HepG2 (cell line): Measurements from ENCODE around the gene PUS1. TPM values are rescaled to one million over a fixed set of nuclear protein-coding genes. Genes with fewer than 3 reads are reported as not detected.

Source experiments
- ELF3 ChIP-seq: IDR thresholded peaks from 2 replicates; pipeline ENCODE4 v1.6.1; 2016; ENCODE audit warnings: missing genetic modification reagents, missing compliant biosample characterization
- FOXM1 ChIP-seq: sonication (generic); formaldehyde crosslinking; IDR thresholded peaks from 2 replicates; pipeline ENCODE4 v1.5.0; 2020; ENCODE audit warnings: missing genetic modification reagents
- HES4 ChIP-seq: sonication (generic); formaldehyde crosslinking; IDR thresholded peaks from 2 replicates; pipeline ENCODE4 v1.9.0; 2021; ENCODE audit warnings: mild to moderate bottlenecking, missing genetic modification reagents, borderline replicate concordance
- KDM1A ChIP-seq: IDR thresholded peaks from 2 replicates; pipeline ENCODE4 v1.6.1; 2016; ENCODE audit warnings: missing compliant biosample characterization
- KDM6A ChIP-seq: IDR thresholded peaks from 2 replicates; pipeline ENCODE4 v1.6.1; 2016; ENCODE audit warnings: low read depth
- NCOA2 ChIP-seq: sonication (generic); formaldehyde crosslinking; IDR thresholded peaks from 2 replicates; pipeline ENCODE4 v1.8.0; 2022; ENCODE audit warnings: inconsistent platforms
- NFE2 ChIP-seq: sonication (generic); formaldehyde crosslinking; IDR thresholded peaks from 2 replicates; pipeline ENCODE4 v1.4.0; 2020; ENCODE audit warnings: missing genetic modification reagents
- ONECUT2 ChIP-seq: sonication (generic); formaldehyde crosslinking; IDR thresholded peaks from 2 replicates; pipeline ENCODE4 v1.4.0; 2020; ENCODE audit warnings: missing genetic modification reagents
- PTBP1 ChIP-seq: fragments of 200-400 bp; formaldehyde crosslinking; IDR thresholded peaks from 2 replicates; pipeline ENCODE4 v1.6.1; 2018; ENCODE audit warnings: low read length, low read depth; ENCODE audit not compliant: poor library complexity, severe bottlenecking
- SALL1 ChIP-seq: sonication (generic); formaldehyde crosslinking; IDR thresholded peaks from 2 replicates; pipeline ENCODE4 v1.8.0; 2022; ENCODE audit warnings: mild to moderate bottlenecking, missing genetic modification reagents
- ZNF24 ChIP-seq: fragments of 450-650 bp; IDR thresholded peaks from 2 replicates; pipeline ENCODE4 v1.6.1; 2017; ENCODE audit warnings: antibody characterized with exemption, mild to moderate bottlenecking
- ZNF549 ChIP-seq: sonication (generic); formaldehyde crosslinking; IDR thresholded peaks from 2 replicates; pipeline ENCODE4 v1.5.0; 2020; ENCODE audit warnings: missing genetic modification reagents
- ZNF557 ChIP-seq: sonication (generic); formaldehyde crosslinking; IDR thresholded peaks from 2 replicates; pipeline ENCODE4 v1.4.0; 2020; ENCODE audit warnings: missing genetic modification reagents
- polyA plus RNA-seq, 8 experiments: library from polyadenylated mRNA; depleted of rRNA in 3 of 8; stranded (reverse) in 7 of 8; unstranded in 1 of 8; fragments of >200 nt; fragmentation: Illumina TruSeq in 4 of 8; extraction: Trizol in 4 of 8; gene quantifications; 2 replicates each; pipeline versions ENCODE4 v1.2.1 to v1.2.3, GENCODE V29; 2011 to 2016; ENCODE audit warnings: low read depth in 4 of 8, missing spikeins in 1 of 8, mixed read lengths in 1 of 8; ENCODE audit not compliant: insufficient read depth in 1 of 8
- total RNA-seq, 5 experiments: library from RNA; depleted of rRNA; stranded (reverse); fragments of >200 nt; fragmentation: Illumina TruSeq; extraction: Trizol; gene quantifications; 2 replicates each; pipeline ENCODE4 v1.2.3, GENCODE V29; 2016; ENCODE audit warnings: low read depth in 1 of 5
- TF ChIP-seq, protein P1 (sequence below): sonication (generic); formaldehyde crosslinking; IDR thresholded peaks from 2 replicates; pipeline ENCODE4 v1.4.0; 2020; ENCODE audit warnings: mild to moderate bottlenecking, low read depth, missing genetic modification reagents
- TF ChIP-seq, protein P2 (sequence below): fragments of 450-650 bp; IDR thresholded peaks from 2 replicates; pipeline ENCODE4 v1.6.1; 2017; ENCODE audit warnings: mild to moderate bottlenecking
- TF ChIP-seq, protein P3 (sequence below): sonication (generic); formaldehyde crosslinking; IDR thresholded peaks from 2 replicates; pipeline ENCODE4 v1.9.0; 2022; ENCODE audit warnings: low read depth, missing genetic modification reagents
- TF ChIP-seq, protein P4 (sequence below): IDR thresholded peaks from 2 replicates; pipeline ENCODE4 v1.6.1; 2012; ENCODE audit warnings: inconsistent platforms
- TF ChIP-seq, protein P5 (sequence below): IDR thresholded peaks from 2 replicates; pipeline ENCODE4 v1.6.1; 2016; ENCODE audit warnings: missing compliant biosample characterization, missing genetic modification reagents, borderline replicate concordance
- TF ChIP-seq, protein P6 (sequence below): sonication (generic); formaldehyde crosslinking; IDR thresholded peaks from 2 replicates; pipeline ENCODE4 v1.4.0; 2020; ENCODE audit warnings: missing genetic modification reagents, borderline replicate concordance

The PUS1 gene
- total and polyA plus RNA-seq, 2 of the 13 experiments (the other 11 are each of a cell fraction or from before 2014, with no cell fraction given): 19.2 to 24.7 TPM

DNA sequence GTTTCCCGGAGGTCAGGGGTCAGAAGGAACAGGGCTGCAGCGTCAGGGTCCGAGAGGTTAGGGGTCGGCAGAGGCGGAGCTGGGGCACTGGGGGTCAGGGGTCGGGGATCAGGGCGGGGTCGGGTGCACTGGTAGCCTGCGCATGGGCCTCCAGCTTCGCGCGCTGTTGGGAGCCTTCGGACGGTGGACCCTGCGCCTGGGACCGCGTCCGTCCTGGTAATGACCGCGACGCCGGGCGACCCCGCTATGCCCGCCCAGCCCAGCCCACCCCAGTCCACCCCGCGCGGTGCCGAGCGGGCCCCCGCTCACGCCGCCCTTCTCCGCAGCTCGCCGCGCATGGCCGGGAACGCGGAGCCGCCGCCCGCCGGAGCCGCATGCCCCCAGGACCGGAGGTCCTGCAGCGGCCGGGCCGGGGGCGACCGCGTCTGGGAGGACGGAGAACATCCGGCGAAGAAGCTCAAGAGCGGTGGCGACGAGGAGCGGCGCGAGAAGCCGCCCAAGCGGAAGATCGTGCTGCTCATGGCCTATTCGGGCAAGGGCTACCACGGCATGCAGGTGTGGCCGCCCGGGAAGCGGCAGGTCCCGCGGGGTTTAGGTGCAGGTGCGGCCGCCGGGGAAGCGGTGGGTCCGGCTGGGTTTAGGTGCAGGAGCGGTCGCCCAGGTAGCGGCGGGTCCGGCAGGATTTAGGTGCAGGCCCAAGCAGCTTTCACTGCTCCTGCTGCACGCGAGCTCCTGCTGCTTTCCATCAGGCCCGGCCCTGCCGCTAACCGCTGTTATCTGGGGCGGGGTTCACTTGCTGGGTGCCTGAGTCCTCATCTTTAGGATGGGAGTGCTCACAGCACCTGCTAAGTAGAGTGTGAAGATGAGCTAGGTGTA is 743 bp downstream of the PUS1 start (continued):
- TF ChIP-seq, protein P1, sequence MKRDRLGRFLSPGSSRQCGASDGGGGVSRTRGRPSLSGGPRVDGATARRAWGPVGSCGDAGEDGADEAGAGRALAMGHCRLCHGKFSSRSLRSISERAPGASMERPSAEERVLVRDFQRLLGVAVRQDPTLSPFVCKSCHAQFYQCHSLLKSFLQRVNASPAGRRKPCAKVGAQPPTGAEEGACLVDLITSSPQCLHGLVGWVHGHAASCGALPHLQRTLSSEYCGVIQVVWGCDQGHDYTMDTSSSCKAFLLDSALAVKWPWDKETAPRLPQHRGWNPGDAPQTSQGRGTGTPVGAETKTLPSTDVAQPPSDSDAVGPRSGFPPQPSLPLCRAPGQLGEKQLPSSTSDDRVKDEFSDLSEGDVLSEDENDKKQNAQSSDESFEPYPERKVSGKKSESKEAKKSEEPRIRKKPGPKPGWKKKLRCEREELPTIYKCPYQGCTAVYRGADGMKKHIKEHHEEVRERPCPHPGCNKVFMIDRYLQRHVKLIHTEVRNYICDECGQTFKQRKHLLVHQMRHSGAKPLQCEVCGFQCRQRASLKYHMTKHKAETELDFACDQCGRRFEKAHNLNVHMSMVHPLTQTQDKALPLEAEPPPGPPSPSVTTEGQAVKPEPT (CRISPR knock-in tag): no peak
- no peak for TF ChIP-seq ZNF549 (CRISPR knock-in tag)
- TF ChIP-seq, protein P2, sequence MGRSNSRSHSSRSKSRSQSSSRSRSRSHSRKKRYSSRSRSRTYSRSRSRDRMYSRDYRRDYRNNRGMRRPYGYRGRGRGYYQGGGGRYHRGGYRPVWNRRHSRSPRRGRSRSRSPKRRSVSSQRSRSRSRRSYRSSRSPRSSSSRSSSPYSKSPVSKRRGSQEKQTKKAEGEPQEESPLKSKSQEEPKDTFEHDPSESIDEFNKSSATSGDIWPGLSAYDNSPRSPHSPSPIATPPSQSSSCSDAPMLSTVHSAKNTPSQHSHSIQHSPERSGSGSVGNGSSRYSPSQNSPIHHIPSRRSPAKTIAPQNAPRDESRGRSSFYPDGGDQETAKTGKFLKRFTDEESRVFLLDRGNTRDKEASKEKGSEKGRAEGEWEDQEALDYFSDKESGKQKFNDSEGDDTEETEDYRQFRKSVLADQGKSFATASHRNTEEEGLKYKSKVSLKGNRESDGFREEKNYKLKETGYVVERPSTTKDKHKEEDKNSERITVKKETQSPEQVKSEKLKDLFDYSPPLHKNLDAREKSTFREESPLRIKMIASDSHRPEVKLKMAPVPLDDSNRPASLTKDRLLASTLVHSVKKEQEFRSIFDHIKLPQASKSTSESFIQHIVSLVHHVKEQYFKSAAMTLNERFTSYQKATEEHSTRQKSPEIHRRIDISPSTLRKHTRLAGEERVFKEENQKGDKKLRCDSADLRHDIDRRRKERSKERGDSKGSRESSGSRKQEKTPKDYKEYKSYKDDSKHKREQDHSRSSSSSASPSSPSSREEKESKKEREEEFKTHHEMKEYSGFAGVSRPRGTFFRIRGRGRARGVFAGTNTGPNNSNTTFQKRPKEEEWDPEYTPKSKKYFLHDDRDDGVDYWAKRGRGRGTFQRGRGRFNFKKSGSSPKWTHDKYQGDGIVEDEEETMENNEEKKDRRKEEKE: no peak
- TF ChIP-seq NCOA2: 0 out of 2 replicates have a peak, but pooled peaks have one; percentile 3
- TF ChIP-seq ONECUT2 (CRISPR knock-in tag): no peak
- no peak for TF ChIP-seq ZNF557
- TF ChIP-seq, protein P3, sequence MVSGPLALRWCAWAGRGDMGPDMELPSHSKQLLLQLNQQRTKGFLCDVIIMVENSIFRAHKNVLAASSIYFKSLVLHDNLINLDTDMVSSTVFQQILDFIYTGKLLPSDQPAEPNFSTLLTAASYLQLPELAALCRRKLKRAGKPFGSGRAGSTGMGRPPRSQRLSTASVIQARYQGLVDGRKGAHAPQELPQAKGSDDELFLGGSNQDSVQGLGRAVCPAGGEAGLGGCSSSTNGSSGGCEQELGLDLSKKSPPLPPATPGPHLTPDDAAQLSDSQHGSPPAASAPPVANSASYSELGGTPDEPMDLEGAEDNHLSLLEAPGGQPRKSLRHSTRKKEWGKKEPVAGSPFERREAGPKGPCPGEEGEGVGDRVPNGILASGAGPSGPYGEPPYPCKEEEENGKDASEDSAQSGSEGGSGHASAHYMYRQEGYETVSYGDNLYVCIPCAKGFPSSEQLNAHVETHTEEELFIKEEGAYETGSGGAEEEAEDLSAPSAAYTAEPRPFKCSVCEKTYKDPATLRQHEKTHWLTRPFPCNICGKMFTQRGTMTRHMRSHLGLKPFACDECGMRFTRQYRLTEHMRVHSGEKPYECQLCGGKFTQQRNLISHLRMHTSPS: no peak
- TF ChIP-seq ZNF24: no peak
- TF ChIP-seq SALL1 (CRISPR knock-in tag): peak; percentile 54
- no peak for TF ChIP-seq KDM1A (CRISPR knock-in tag)
- TF ChIP-seq HES4 (CRISPR knock-in tag): no peak
- no peak for TF ChIP-seq FOXM1 (CRISPR knock-in tag)
- no peak for TF ChIP-seq ELF3 (CRISPR knock-in tag)
- TF ChIP-seq, protein P4, sequence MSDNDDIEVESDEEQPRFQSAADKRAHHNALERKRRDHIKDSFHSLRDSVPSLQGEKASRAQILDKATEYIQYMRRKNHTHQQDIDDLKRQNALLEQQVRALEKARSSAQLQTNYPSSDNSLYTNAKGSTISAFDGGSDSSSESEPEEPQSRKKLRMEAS: no peak; the same call in 1 of the 2 replicates
- TF ChIP-seq, protein P5, sequence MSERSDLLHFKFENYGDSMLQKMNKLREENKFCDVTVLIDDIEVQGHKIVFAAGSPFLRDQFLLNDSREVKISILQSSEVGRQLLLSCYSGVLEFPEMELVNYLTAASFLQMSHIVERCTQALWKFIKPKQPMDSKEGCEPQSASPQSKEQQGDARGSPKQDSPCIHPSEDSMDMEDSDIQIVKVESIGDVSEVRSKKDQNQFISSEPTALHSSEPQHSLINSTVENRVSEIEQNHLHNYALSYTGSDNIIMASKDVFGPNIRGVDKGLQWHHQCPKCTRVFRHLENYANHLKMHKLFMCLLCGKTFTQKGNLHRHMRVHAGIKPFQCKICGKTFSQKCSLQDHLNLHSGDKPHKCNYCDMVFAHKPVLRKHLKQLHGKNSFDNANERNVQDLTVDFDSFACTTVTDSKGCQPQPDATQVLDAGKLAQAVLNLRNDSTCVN: no peak
- TF ChIP-seq, protein P6, sequence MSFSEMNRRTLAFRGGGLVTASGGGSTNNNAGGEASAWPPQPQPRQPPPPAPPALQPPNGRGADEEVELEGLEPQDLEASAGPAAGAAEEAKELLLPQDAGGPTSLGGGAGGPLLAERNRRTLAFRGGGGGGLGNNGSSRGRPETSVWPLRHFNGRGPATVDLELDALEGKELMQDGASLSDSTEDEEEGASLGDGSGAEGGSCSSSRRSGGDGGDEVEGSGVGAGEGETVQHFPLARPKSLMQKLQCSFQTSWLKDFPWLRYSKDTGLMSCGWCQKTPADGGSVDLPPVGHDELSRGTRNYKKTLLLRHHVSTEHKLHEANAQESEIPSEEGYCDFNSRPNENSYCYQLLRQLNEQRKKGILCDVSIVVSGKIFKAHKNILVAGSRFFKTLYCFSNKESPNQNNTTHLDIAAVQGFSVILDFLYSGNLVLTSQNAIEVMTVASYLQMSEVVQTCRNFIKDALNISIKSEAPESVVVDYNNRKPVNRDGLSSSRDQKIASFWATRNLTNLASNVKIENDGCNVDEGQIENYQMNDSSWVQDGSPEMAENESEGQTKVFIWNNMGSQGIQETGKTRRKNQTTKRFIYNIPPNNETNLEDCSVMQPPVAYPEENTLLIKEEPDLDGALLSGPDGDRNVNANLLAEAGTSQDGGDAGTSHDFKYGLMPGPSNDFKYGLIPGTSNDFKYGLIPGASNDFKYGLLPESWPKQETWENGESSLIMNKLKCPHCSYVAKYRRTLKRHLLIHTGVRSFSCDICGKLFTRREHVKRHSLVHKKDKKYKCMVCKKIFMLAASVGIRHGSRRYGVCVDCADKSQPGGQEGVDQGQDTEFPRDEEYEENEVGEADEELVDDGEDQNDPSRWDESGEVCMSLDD: 0 out of 2 replicates have a peak, but pooled peaks have one; percentile 14
- no peak for TF ChIP-seq NFE2
- no peak for TF ChIP-seq KDM6A
- no peak for TF ChIP-seq PTBP1
